HG02642 (cell line): Measurements from ENCODE around the gene AJUBA.
"Not testable (repeated sequence)": the region's sequence is repeated elsewhere in the genome, so short reads cannot be mapped to it uniquely, and the experiment has no call there.

Experiments used
- ATAC-seq: cut with Tn5 transposase; IDR thresholded peaks from one replicate; pipeline ENCODE4 v1.9.1; 2021; ENCODE audit warnings: mild to moderate bottlenecking; ENCODE audit not compliant: unreplicated experiment, poor library complexity

The AJUBA gene

GRCh38 chr14:22982477-22983245, at the start of gene AJUBA:
TSS of gene AJUBA (minus strand) at chr14:22982551. CDS start at chr14:22982266, 285 bp downstream.
- ATAC-seq: peak; percentile 48

GRCh38 chr14:23030936-23031335, 48.6 kb upstream of the AJUBA start:
- no peak for ATAC-seq

- ATAC-seq: no peak
Measured at GRCh38 chr14:23028799-23029198, 46.4 kb upstream of the AJUBA start.

- no peak for ATAC-seq
Measured at GRCh38 chr14:23025151-23025814, 42.9 kb upstream of the AJUBA start.

GRCh38 chr14:23024612-23025075, 42.3 kb upstream of the AJUBA start:
- no peak for ATAC-seq

- ATAC-seq: no peak
Measured at GRCh38 chr14:23023795-23024152, 41.4 kb upstream of the AJUBA start.

GRCh38 chr14:23023022-23023794, 40.9 kb upstream of the AJUBA start:
- ATAC-seq: no peak

- no peak for ATAC-seq
Measured at GRCh38 chr14:23021889-23022442, 39.6 kb upstream of the AJUBA start.

GRCh38 chr14:23021434-23021833, 39.1 kb upstream of the AJUBA start:
- ATAC-seq: no peak

GRCh38 chr14:23020143-23021128, 38.1 kb upstream of the AJUBA start:
- ATAC-seq: no peak

- ATAC-seq: no peak
Measured at GRCh38 chr14:23018107-23018506, 35.8 kb upstream of the AJUBA start.

- ATAC-seq: no peak
Measured at GRCh38 chr14:23017091-23017490, 34.7 kb upstream of the AJUBA start.

- no peak for ATAC-seq
Measured at GRCh38 chr14:23015618-23016017, 33.3 kb upstream of the AJUBA start.

- not testable (repeated sequence) for ATAC-seq
Measured at GRCh38 chr14:23013749-23014054, 31.4 kb upstream of the AJUBA start.

GRCh38 chr14:23013054-23013748, 30.9 kb upstream of the AJUBA start:
- ATAC-seq: no peak

- peak; percentile 33 for ATAC-seq
Measured at GRCh38 chr14:23009939-23010726, 27.8 kb upstream of the AJUBA start, which contains the start of gene C14orf93. TSS of gene C14orf93 (minus strand) at chr14:23010143. CDS start at chr14:22999023, 11,120 bp downstream.

- no peak for ATAC-seq
Measured at GRCh38 chr14:23009483-23009938, 27.2 kb upstream of the AJUBA start.

- no peak for ATAC-seq
Measured at GRCh38 chr14:23008831-23009230, 26.5 kb upstream of the AJUBA start.
